HepG2 (cell line): ENCODE data around the gene PHF10. TPM values are rescaled to one million over a fixed set of nuclear protein-coding genes. Genes with fewer than 3 reads are reported as not detected.

ENCODE experiments used
- CBX2 ChIP-seq, 2 experiments: fragments of 200-600 bp in 1 of 2; sonication (generic); formaldehyde crosslinking in 1 of 2; IDR thresholded peaks; 2 replicates each; pipeline versions ENCODE4 v1.7.0 to v1.8.1; 2018 to 2022; ENCODE audit warnings: low read depth in 2 of 2, low read length in 1 of 2, mild to moderate bottlenecking in 1 of 2, missing genetic modification reagents in 1 of 2
- DDIT3 ChIP-seq: sonication (generic); formaldehyde crosslinking; IDR thresholded peaks from 2 replicates; pipeline ENCODE4 v1.4.0; 2020; ENCODE audit warnings: mild to moderate bottlenecking, missing genetic modification reagents
- GABPA ChIP-seq, 2 experiments: IDR thresholded peaks; 2 replicates each; pipeline ENCODE4 v1.6.1; 2011 to 2016; ENCODE audit warnings: low read depth in 2 of 2, low read length in 1 of 2, missing biosample characterization in 1 of 2, missing genetic modification characterization in 1 of 2
- IKZF4 ChIP-seq: sonication (generic); formaldehyde crosslinking; IDR thresholded peaks from 2 replicates; pipeline ENCODE4 v1.5.1; 2020; ENCODE audit warnings: borderline replicate concordance, mild to moderate bottlenecking, low read depth, missing genetic modification reagents; ENCODE audit errors: not compliant biosample characterization
- MED8 ChIP-seq: sonication (generic); formaldehyde crosslinking; IDR thresholded peaks from 2 replicates; pipeline ENCODE4 v1.8.1; 2023; ENCODE audit warnings: mild to moderate bottlenecking, missing genetic modification reagents; ENCODE audit not compliant: insufficient replicate concordance
- MEIS2 ChIP-seq: sonication (generic); formaldehyde crosslinking; IDR thresholded peaks from 2 replicates; pipeline ENCODE4 v1.9.0; 2021; ENCODE audit warnings: mild to moderate bottlenecking, missing genetic modification reagents
- NFRKB ChIP-seq: fragments of 450-650 bp; IDR thresholded peaks from 2 replicates; pipeline ENCODE4 v1.6.1; 2017
- NRL ChIP-seq: sonication (generic); formaldehyde crosslinking; IDR thresholded peaks from 2 replicates; pipeline ENCODE4 v1.5.0; 2020; ENCODE audit warnings: missing genetic modification reagents, mild to moderate bottlenecking, moderate library complexity, borderline replicate concordance
- PHF20 ChIP-seq: sonication (generic); formaldehyde crosslinking; IDR thresholded peaks from 2 replicates; pipeline ENCODE4 v1.5.0; 2020; ENCODE audit warnings: mild to moderate bottlenecking, missing genetic modification reagents
- ZBTB21 ChIP-seq: sonication (generic); formaldehyde crosslinking; IDR thresholded peaks from 2 replicates; pipeline ENCODE4 v1.4.0; 2020; ENCODE audit warnings: missing genetic modification reagents
- ZNF251 ChIP-seq: sonication (generic); formaldehyde crosslinking; IDR thresholded peaks from 2 replicates; pipeline ENCODE4 v1.9.0; 2021; ENCODE audit warnings: mild to moderate bottlenecking, missing genetic modification reagents
- ZNF34 ChIP-seq: sonication (generic); formaldehyde crosslinking; IDR thresholded peaks from 2 replicates; pipeline ENCODE4 v1.4.0; 2020; ENCODE audit warnings: mild to moderate bottlenecking, missing genetic modification reagents, borderline replicate concordance
- ZNF547 ChIP-seq: sonication (generic); formaldehyde crosslinking; IDR thresholded peaks from 2 replicates; pipeline ENCODE4 v1.5.1; 2020; ENCODE audit warnings: mild to moderate bottlenecking, missing genetic modification reagents
- ZNF556 ChIP-seq: sonication (generic); formaldehyde crosslinking; IDR thresholded peaks from 2 replicates; pipeline ENCODE4 v1.4.0; 2020; ENCODE audit warnings: mild to moderate bottlenecking, missing genetic modification reagents, borderline replicate concordance
- ZNF614 ChIP-seq: IDR thresholded peaks from 2 replicates; pipeline ENCODE4 v1.6.1; 2018; ENCODE audit warnings: missing biosample characterization, missing genetic modification reagents, inconsistent platforms, borderline replicate concordance
- ZNF777 ChIP-seq: sonication (generic); formaldehyde crosslinking; IDR thresholded peaks from 2 replicates; pipeline ENCODE4 v1.4.0; 2020; ENCODE audit warnings: missing genetic modification reagents
- polyA plus RNA-seq, 8 experiments: library from polyadenylated mRNA; depleted of rRNA in 3 of 8; stranded (reverse) in 7 of 8; unstranded in 1 of 8; fragments of >200 nt; fragmentation: Illumina TruSeq in 4 of 8; extraction: Trizol in 4 of 8; gene quantifications; 2 replicates each; pipeline versions ENCODE4 v1.2.1 to v1.2.3, GENCODE V29; 2011 to 2016; ENCODE audit warnings: low read depth in 4 of 8, missing spikeins in 1 of 8, mixed read lengths in 1 of 8; ENCODE audit not compliant: insufficient read depth in 1 of 8
- total RNA-seq, 5 experiments: library from RNA; depleted of rRNA; stranded (reverse); fragments of >200 nt; fragmentation: Illumina TruSeq; extraction: Trizol; gene quantifications; 2 replicates each; pipeline ENCODE4 v1.2.3, GENCODE V29; 2016; ENCODE audit warnings: low read depth in 1 of 5
- TF ChIP-seq, protein P1 (sequence below), 2 experiments: IDR thresholded peaks; 2 replicates each; pipeline ENCODE4 v1.6.1; 2011 to 2012; ENCODE audit warnings: low read length in 2 of 2, borderline replicate concordance in 1 of 2, low read depth in 1 of 2, mild to moderate bottlenecking in 1 of 2, moderate library complexity in 1 of 2
- TF ChIP-seq, protein P2 (sequence below): sonication (generic); formaldehyde crosslinking; IDR thresholded peaks from 2 replicates; pipeline ENCODE4 v1.4.0; 2020; ENCODE audit warnings: low read depth, missing genetic modification reagents

PHF10 gene
- total and polyA plus RNA-seq, 2 of the 13 experiments (the other 11 are each of a cell fraction or from before 2014, with no cell fraction given) = 42.1 to 84.1 TPM

DNA sequence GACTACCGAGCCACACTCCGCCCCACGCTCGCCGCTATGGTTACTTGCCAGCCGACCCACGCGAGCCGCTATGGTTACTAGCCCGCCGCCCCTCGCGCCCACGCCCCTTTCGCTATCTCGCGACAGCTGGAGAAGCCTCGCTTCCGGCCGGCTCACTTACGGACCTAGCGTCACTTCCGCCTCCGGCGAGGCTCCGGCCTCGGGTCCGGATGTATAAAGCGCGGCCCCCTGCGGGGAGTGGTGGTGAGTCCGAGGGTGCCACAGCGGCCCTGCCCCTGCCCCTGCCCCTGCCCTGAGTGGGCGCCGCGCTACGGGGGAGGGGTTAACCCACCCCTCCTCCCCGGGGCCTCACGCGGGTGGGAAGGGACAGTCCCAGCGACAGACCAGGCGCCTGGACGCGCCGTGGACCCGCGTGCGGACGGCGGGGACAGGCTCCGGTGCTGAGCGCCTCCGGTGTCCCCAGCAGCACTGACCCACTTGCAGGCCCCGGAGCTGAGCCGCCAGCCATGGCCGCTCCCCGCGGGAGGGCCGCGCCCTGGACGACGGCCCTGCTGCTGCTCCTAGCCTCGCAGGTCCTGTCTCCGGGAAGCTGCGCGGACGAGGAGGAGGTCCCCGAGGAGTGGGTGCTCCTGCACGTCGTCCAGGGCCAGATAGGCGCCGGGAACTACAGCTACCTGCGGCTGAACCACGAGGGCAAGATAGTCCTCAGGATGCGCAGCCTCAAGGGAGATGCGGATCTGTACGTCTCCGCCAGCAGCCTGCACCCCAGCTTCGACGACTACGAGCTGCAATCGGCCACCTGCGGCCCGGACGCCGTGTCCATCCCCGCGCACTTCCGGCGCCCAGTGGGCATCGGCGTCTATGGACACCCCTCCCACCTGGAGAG is 22.1 kb downstream of the PHF10 start, which contains the start of the genes C6orf120 and WDR27 (continued):
- TF ChIP-seq, protein P1, sequence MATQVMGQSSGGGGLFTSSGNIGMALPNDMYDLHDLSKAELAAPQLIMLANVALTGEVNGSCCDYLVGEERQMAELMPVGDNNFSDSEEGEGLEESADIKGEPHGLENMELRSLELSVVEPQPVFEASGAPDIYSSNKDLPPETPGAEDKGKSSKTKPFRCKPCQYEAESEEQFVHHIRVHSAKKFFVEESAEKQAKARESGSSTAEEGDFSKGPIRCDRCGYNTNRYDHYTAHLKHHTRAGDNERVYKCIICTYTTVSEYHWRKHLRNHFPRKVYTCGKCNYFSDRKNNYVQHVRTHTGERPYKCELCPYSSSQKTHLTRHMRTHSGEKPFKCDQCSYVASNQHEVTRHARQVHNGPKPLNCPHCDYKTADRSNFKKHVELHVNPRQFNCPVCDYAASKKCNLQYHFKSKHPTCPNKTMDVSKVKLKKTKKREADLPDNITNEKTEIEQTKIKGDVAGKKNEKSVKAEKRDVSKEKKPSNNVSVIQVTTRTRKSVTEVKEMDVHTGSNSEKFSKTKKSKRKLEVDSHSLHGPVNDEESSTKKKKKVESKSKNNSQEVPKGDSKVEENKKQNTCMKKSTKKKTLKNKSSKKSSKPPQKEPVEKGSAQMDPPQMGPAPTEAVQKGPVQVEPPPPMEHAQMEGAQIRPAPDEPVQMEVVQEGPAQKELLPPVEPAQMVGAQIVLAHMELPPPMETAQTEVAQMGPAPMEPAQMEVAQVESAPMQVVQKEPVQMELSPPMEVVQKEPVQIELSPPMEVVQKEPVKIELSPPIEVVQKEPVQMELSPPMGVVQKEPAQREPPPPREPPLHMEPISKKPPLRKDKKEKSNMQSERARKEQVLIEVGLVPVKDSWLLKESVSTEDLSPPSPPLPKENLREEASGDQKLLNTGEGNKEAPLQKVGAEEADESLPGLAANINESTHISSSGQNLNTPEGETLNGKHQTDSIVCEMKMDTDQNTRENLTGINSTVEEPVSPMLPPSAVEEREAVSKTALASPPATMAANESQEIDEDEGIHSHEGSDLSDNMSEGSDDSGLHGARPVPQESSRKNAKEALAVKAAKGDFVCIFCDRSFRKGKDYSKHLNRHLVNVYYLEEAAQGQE (IDR thresholded peaks at IDR 0.05; ENCODE audit: borderline replicate concordance in 1 of 2, low read depth in 1 of 2, low read length in 2 of 2) = no peak; a peak in 1 of 4 replicates
- TF ChIP-seq CBX2 (IDR thresholded peaks at IDR 0.05; ENCODE audit: low read depth, low read length) (no peak), CBX2 (CRISPR knock-in tag; IDR thresholded peaks at IDR 0.05; ENCODE audit: low read depth) (0 out of 2 replicates have a peak, but pooled peaks have one; percentile 53), IKZF4 (CRISPR knock-in tag) (peak; percentile 41), ZBTB21 (CRISPR knock-in tag) (no peak), ZNF251 (CRISPR knock-in tag) (no peak), ZNF777 (CRISPR knock-in tag) (peak; percentile 99), ZNF556 (peak; percentile 86; the same call in 1 of the 2 replicates), GABPA (IDR thresholded peaks at IDR 0.05; ENCODE audit: low read depth, low read length) (peak; percentile 93), GABPA (CRISPR knock-in tag; IDR thresholded peaks at IDR 0.05; ENCODE audit: low read depth) (peak; percentile 97), ZNF614 (peak; percentile 76), MEIS2 (CRISPR knock-in tag) (peak; percentile 64; the same call in 1 of the 2 replicates), MED8 (CRISPR knock-in tag) (no peak), ZNF547 (CRISPR knock-in tag) (peak; percentile 79), ZNF34 (CRISPR knock-in tag) (peak; percentile 97), NFRKB (no peak), NRL (CRISPR knock-in tag) (peak; percentile 97), DDIT3 (CRISPR knock-in tag) (no peak), PHF20 (CRISPR knock-in tag) (peak; percentile 90)
- TF ChIP-seq, protein P2, sequence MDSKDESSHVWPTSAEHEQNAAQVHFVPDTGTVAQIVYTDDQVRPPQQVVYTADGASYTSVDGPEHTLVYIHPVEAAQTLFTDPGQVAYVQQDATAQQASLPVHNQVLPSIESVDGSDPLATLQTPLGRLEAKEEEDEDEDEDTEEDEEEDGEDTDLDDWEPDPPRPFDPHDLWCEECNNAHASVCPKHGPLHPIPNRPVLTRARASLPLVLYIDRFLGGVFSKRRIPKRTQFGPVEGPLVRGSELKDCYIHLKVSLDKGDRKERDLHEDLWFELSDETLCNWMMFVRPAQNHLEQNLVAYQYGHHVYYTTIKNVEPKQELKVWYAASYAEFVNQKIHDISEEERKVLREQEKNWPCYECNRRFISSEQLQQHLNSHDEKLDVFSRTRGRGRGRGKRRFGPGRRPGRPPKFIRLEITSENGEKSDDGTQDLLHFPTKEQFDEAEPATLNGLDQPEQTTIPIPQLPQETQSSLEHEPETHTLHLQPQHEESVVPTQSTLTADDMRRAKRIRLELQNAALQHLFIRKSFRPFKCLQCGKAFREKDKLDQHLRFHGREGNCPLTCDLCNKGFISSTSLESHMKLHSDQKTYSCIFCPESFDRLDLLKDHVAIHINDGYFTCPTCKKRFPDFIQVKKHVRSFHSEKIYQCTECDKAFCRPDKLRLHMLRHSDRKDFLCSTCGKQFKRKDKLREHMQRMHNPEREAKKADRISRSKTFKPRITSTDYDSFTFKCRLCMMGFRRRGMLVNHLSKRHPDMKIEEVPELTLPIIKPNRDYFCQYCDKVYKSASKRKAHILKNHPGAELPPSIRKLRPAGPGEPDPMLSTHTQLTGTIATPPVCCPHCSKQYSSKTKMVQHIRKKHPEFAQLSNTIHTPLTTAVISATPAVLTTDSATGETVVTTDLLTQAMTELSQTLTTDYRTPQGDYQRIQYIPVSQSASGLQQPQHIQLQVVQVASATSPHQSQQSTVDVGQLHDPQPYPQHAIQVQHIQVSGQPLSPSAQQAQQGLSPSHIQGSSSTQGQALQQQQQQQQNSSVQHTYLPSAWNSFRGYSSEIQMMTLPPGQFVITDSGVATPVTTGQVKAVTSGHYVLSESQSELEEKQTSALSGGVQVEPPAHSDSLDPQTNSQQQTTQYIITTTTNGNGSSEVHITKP = peak; percentile 76; the same call in 1 of the 2 replicates
